SU-DHL-6 (cell line): Measurements from ENCODE around the gene ENPP5.

Source experiments
- EZH2phosphoT487 ChIP-seq: fragments of 200-600 bp; sonication (generic), shearing (Covaris generic); conservative IDR thresholded peaks from 2 replicates; pipeline ENCODE4 v1.6.1; 2018; ENCODE audit warnings: mild to moderate bottlenecking, antibody characterized with exemption, low read length, moderate library complexity, mixed read lengths
- TF ChIP-seq, protein P1 (sequence below): fragments of 200-600 bp; sonication (generic); IDR thresholded peaks from one replicate; pipeline ENCODE4 v1.5.1; 2017; ENCODE audit warnings: antibody characterized with exemption, mild to moderate bottlenecking, low read length, moderate library complexity; ENCODE audit not compliant: insufficient read depth, poor library complexity, severe bottlenecking

DNA sequence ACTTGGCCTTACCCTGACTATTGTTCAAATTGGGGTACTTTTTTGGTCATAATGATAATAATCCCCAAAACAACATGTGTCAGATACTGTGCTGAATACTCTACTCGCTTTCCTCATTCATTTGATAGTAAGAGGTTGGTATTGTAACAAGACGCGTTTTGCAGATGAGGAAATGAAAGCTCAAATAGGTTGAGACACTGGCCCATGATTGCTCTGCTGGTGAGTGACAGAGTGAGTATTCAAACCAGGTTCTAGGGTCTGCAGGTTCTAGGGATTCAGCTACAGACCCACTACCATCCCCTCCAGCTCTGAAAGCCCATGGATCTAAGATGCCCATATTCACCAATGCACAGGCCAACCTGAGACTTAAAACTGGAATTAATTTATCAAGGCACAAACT lies 42.3 kb downstream of the ENPP5 start:
- TF ChIP-seq, protein P1, sequence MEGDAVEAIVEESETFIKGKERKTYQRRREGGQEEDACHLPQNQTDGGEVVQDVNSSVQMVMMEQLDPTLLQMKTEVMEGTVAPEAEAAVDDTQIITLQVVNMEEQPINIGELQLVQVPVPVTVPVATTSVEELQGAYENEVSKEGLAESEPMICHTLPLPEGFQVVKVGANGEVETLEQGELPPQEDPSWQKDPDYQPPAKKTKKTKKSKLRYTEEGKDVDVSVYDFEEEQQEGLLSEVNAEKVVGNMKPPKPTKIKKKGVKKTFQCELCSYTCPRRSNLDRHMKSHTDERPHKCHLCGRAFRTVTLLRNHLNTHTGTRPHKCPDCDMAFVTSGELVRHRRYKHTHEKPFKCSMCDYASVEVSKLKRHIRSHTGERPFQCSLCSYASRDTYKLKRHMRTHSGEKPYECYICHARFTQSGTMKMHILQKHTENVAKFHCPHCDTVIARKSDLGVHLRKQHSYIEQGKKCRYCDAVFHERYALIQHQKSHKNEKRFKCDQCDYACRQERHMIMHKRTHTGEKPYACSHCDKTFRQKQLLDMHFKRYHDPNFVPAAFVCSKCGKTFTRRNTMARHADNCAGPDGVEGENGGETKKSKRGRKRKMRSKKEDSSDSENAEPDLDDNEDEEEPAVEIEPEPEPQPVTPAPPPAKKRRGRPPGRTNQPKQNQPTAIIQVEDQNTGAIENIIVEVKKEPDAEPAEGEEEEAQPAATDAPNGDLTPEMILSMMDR, result no peak
- TF ChIP-seq EZH2phosphoT487, result 0 out of 2 replicates have a peak, but pooled peaks have one; percentile 80
